Globus pallidus (tissue), 1 donor: ENCODE measurements around the gene IHH.

ENCODE experiments used
- DNase-seq: peaks from one replicate; pipeline ENCODE4 v3.0.0-alpha.2; 2015; ENCODE audit warnings: low spot score

IHH gene

DNA sequence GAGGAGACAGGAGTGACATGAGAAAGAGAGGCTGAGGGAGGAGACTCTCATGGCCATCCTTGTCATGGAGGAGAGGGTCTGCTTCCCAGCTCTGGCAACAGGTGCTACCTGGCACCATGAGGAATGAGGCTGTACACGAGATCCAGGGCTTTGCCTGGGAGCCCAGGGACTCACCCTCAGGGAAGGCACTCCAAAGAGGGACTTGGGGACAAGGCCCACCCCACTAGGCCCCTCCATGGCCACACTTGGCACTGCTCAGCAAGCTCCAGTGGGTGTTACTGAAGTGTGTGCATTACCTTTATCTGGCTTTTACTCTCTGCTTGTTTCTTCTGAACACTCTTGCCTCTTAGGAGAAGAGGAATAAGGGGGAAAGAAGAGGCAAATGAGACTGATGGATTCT is 22.1 kb downstream of the IHH start:
- DNase-seq = no peak

DNA sequence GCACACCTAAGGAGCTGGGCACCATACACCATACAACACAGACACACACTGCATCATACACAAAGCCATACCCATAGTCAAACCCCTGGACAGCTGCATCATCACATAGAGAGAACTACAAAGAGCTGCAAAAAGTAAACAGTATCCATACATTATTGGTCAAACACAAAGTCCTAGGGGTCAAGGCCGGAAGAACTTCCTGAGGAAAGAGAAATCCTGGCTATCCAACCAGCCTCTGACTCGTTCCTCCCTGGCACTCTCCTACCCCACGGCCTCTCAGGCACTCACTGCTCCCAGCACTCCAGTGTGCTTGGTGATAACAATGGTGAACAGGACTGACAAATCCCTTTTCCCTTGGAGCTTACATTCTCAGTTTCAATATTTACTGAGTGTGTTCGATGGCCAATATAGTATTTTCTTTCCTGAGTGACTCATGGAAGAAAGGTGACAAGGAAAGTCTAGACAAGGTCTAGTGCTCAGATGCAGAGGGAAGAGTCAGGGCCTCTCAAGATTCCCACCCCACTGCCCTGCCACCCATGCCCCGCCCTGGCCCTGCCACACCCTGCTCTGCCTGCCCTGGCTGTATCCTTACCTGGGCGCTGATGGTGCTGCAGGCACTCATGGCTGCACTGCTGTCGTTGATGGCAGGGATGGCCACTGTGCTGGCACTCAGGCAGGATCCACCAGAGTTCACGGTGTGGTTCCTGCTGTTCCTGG is 22.8 kb downstream of the IHH start:
- no peak for DNase-seq

DNA sequence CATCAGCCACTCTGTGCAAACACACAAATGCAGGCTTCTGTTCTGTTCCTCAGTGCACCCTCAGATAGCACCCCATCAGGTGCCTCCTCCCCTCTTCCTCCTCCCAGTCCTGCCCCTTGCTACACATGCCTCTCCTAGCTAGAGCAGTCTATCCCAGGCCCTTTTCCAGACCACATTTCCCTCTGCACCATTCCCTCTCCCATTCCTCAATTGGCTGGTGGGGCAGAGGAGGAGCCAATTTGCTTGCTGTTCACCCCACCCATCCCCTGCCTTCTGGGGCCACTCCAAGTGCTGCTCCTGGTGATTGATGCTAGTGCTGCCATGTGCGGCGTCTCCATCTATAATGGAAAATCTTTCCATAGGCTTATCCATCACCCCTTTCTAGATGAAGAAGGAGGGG is 24.8 kb downstream of the IHH start:
- no peak for DNase-seq

DNA sequence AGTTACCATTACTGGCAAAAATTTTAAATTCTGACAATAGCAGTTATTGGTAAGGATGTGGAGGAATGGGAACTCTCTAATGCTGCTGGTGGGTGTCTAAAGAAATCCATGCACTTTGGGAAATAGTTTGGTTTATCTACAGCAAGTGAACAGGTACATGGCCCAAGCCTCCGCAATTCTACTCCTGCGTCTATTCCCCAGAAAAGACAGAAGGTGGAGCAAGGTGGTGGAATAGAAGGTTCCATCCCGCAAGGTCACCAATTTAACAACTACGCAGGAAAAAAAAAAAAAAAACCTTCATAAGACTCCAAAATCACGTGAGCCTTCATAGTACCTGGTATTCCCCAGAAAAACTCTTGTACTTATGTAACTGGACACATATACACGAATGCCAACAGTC is 25.9 kb downstream of the IHH start:
- no peak for DNase-seq

DNA sequence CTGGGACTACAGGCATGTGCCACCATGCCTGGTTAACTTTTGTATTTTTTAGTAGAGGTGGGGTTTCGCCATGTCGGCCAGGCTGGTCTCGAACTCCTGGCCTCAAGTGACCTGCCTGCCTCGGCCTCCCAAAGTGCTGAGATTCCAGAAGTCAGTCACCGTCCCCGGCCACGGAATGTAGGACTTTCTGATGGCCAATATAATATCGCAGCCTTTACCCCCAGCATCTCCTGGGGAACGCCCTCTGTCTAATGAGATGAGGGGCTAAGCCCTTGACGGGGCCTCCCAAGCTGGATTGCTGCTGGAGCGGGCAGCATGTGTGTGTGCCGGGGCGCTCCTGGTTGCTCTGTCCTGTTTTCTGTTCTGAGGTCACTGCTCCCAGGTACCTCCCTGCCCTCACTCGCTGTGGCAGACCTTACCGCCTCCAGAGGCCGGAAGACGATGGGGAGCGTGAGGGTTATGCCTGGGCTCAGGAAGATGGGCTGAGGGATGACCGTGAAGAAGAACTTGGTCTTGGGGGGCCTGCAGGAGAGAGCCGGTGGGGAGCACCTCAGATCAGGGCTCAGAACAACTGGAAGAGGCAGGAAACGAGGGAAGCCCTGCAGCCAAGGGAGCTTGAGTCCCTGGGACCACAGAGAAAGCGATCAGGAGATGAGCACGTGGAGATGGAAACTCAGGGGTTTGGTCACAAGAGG is 28.5 kb downstream of the IHH start:
- no peak for DNase-seq

DNA sequence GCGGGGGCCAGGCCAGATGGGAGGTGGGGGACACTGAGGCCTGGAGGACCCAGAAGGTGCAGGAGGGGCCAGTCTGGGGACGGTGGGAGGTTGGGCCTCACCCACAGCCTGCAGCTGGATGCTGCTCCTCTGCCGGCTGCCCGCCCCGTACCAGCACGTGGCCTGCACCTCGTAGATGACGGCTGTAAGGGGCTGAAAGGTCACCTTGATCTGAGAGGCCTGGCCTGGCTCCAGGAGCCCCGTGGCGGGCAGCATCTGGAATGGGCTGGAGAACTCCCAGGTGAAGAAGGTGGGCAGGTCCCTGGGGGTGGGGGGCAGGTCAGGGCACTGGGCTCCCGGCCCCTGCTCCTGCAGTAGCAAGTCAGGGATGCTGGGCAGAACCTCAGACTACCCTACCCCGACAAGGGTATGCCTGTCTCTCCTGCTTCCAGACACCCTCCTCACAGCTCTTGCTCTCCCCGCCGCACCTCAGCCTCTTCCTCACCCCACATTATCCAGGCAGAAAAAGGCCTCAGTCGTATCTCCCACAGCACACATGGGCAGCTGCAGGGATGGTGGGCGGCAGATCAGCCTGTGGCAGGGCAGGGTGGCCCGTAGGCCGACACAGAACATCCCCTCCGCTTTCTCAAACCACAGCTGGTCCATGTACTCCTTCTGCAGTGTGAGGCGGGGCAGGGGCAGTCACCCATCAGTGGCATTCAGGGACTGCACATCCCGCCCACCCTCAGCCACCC is 29.5 kb downstream of the IHH start:
- no peak for DNase-seq

DNA sequence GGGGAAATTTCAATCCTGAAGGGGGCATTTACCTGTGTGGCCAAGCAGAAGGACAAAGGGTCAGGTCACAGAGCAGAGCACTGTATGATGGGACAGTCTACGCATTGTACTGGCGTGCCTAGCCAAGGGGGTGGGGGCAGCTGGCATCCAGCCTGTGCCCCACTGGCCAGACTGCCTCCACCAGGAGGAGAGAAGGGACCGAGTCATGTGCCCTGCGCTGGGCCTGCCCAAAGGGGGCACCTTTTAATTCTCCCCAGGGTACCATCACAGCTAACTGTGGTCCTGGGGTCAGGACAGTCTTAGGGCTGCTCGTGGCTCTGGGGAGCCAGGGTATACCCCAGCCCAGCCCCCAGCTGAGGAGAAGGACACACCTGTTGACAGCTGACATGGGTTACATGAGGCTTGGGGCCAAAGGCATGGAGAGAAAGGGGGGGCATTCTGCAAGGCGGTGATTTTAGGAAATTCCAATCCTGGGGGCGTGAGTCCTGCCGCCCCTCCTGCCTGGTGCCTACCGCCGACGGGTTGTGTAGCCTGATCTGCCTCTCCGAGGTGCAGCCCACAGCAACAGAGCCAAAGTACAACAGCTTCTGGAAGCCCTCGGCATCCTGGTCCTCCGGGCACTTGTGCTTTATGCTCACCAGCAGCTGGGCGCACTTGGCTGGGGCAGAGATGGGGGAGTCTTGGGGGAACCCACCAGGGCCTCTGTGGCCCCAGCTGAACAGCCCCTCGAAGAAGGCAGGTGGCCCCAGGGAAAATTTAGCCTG is 30.4 kb downstream of the IHH start:
- DNase-seq = no peak

DNA sequence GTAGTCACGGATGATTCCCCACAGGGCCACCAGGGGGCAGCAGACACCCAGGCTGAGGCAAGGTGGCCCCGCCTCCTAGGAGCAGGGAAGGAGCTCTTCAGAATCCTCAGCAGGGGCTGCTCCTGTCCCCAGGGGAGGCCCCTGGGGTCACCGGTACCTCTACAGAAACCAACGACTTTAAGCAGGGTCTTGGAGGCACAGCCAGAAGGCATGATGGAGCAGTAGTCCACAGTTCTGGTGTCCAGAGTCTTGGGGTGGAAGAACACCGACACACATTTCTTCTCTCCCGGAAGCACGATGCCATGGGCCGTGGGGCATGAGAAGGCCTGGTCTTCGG is 30.9 kb downstream of the IHH start:
- DNase-seq = peak; percentile 80

DNA sequence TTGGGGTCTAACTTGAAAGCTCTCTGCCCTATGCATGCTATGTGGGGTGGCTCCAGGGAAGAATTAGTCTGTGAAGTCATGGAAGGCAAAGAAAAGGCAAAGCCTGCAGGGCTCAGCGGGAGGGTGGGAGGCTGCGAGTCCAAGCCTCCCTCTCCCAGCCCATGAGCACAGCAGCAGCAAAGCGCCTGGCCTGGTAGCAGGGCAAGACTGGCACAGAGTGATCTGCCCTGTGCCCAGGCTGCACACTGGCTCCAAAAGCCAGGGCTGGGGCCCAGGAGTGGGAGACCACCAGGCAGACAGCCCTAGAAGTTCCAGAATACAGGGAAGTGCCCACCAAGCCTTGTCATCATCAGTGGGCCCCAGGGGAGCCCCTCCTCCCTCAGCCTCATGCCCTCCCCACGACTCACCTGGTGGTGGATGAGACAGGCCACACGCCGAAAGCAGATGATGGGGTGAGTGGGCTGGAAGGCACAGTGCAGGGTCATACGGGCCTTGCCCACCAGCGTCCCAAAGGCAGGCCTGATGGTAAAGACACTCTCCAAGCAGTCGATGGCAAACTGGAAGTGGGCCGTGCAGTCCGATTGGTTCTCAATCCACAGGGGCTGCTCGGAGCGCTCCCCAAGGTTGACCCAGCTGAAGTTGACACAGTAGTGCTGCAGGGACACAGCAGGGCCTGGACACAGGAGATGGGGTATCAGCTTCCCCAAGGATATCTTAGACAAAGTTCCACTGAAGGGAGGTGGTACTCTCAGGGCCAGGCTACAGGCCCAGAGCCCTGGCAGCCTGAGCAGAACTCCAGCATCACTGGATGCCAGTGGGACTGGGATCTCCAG is 31.5 kb downstream of the IHH start:
- no peak for DNase-seq

DNA sequence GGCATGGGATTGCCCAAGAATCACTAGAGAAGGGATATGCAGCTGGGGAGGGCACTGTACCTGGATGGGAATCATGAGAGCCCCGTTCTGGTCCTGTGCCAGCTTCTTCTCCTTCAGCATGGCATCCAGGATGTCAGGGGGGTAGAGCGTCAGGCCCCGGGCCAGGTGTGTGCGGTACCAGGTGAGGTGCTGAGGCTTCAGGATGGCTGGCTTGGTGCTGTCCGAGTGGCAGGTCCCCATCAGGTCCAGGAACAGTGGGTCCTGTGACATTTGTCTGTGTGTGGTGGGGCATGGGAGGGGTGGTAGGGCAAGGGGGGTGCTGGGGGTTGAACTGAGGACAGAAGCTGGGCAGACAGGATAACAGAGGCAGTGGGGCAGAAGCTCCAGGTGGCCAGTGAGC is 32.6 kb downstream of the IHH start:
- DNase-seq = no peak

DNA sequence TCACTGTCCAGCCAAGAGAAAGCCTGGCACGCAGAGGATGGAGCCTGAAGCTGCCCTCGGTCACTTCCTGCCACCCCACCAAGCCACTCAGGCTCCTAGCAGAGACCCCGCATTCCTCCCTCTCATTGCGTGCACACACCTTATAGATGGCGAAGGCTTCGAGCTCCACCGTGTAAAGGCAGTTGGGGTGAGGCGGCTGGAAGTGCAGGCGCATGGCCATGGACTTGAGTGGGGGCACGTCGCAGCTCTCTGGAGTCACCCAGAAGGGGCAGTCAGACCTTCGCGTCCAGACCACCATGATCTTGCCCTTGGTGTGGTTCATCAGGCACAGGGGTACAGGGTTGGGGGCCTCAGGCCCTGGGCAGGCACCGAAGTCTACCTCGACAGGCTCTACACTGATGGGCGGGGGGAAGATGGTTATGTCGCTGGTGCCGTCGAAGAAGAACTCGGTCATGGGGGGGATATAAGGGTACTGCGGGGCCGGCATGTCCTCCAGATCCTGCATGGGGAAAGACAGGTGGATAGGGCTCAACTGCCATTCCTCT is 33.1 kb downstream of the IHH start:
- DNase-seq = no peak

DNA sequence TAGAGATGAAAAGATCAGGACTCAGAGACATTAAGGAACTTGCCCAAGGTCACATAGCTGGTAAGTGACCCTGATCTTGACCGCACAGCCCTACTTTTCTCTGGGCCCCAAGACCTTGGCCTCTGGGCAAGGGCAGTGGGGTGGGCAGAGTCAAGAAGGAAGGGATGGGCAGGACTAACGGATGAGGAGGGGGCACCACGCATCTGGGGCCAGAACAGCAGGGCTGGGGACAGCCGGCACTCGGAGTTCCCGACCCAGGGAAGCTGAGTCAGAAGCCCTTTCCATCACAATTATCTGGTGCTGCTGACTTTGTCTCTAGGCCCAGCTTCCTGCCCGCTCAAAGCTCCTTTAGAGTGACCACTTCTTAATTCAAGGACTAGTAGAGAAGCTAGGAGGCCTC is 33.8 kb downstream of the IHH start:
- no peak for DNase-seq

DNA sequence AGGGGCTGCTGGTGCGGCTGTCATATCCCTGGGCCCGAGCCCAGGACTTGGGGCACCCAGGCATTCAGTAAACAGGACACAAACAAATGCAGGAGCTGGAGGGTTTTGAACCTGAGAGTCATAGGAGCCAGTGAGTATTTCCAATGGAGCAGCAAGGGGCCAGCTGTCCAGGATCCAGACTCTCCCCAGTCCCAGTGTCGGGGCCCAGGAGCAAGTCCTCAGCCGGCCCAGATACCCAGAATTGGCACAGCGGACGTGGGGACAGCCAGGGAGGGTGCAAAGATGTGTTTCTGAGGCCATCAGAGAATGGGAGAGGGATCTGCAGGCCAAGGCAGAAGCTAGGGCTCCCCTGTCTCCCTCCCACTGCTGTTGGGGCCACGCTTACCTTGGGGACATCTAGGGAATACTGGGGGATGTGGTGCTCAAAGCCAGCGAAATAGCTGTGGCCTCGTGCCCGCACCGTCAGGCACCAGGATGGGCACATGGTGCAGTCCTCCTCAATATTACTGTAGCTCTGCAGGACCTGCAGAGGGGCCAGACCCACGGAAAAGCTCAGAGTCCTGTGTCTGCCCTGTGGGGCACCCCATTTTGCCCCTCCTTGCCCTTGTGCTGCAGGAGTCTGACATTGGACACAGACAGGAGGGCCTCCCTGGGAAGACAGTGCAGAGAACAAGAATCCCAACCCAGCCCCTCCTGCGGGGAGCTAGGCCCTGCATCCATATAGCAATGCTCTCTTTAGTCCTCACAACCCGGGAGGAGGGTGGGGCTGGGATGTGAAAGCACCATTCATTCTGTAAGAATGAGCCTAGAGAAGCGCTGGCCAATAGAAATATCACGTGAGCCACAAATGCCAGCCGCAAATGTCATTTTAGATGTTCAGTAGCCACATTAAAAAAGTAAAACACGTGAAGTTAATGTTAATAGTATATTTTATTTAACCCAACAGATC is 34.8 kb downstream of the IHH start:
- DNase-seq = peak; percentile 95

DNA sequence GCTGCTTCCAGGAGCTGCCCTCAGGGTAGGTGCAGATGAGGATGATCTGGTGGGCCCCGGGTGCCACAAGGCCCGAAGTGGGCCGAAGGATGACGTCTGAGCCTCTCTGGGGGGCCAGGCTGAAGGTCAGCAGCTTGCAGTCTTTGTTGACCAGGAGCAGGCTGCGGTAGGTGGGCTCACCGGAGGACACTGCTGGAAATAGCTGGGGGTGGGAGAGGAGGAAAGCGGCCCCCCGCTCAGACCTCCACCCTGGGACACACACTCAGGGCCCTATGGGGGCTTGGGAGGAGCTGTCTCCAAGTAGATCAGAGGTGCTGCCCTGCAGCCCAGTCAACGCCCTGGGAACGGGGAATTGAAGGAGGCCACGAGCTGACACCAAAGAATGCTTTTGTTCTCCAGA is 36.7 kb downstream of the IHH start:
- no peak for DNase-seq

DNA sequence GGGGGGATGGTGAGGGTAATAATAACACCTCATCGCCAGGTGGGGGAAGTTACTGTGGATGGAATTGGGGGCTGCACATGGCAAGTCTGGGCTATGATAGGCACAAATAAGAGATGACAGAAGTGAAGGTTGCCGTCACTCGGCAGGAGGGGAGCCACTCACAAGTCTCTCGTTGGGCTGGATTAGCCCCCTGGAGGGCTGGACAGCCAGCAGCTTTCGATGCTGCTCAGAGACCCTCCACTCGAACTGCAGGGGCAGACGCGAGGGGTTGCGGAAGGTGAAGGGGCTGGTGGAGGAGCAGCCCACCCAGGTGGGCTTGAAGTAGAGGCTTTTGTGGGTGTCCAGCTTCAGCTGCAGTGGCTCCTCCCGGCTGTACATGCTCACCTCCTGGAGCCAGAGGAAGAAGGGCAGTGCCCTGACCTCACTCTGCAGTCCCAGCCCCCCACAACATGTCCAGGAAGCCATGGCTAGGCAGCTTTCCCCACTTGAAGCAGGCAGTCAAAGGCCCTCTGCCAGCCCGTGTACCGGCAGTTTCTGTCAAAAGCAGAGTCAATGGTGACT is 37.6 kb downstream of the IHH start:
- no peak for DNase-seq

DNA sequence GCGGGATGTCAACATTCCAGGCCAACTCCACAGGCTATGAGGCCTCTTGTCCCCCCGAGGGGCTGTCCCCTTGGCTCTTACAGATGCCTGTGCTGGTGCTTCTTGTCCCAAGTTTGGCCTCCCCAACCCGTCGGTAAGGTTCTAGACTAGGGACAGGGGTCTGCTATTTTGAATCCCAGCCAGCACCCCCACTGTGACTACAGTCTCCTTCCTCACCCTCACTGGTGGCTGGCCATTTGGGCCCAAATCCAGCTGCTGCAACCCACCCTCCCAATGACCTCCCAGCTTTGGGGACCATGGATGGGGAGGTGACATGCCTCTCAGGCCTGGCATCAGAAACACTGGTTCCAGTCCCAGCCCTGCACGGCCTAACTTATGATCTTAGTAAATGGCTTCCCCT is 38.1 kb downstream of the IHH start:
- no peak for DNase-seq

DNA sequence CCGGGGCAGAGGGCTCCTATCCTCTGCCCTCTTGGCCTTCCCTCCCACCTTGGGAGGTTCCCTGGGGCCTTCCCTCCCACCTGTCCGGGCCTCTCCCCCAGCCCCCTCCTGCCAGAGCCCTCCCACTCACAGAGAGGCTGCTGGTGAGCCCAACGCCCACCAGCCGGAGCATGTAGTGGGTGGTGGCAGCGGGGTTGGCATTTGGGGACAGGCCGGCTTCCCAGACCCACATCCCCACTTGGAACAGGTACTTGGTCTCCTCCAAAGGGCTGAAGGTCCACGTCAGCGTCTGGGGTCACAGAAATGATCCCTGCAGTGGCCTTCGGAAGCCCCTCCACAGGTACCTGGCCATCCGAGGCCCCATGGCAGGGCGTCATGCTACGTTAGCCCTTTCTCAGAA is 38.7 kb downstream of the IHH start:
- no peak for DNase-seq

DNA sequence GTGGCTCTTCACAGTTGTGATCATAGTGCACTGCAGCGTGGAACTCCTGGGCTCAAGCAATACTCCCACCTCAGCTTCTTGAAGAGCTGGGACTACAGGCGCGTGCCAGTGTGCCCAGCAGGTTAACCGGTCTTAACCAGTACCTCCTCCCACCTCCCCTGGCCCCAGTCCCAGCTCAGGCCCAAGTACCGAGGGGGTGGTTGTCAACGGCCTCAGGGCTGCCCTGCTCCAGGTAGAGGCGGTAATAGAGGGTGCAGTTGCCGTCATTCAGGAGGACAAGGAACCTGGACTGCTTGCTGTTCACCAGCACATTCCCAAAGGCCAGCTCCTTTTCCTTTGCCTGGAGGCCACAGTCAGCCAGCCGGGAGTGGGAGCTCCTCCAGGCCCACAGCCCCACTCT is 39.1 kb downstream of the IHH start:
- DNase-seq = no peak

DNA sequence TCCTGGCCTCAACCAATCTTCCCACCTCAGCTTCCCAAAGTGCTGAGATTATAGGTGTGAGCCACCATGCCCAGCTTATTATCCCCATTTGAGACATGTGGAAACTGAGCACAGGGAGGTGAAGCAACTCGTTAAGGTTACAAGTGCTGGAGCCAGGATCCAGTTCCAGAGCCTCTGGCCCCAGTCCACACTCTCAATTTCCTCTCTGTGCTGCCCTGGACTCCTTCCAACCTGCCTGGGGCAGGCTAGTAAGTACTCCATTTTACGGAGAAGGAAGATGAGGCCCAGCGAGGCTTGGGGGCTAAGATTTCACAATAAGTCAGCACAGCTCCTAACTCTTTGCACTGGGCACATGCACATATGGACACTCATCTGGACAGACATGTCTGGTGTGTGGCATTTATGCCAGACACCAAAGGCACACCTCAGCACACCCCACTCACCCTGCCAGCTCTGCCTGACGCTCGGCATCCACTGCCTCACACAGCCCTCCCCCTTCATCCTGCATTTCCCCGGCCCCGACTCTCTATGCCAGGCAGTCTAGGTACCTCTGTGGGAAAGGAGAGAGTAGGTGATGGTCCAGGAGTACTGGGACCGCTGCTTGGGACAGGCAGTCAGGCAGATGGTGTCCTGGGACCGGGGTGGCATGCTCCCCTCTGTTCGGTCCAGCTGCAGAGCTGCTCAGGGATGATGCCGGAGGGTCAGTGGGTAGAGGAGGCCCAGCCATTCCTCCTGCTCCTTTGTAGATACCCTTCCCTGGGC is 39.9 kb downstream of the IHH start:
- no peak for DNase-seq
